SK-N-SH treated with all-trans-retinoic acid at 6 μM for 48 hours (cell line): Measurements from ENCODE around the gene USHBP1.
A peak's percentile ranks its signal among the peaks of the same experiment; 100 is the strongest.

Source experiments
- ATAC-seq: fragments of 200-7000 bp; cut with Tn5 transposase; 3 replicates; pipeline ENCODE4 v1.9.1; 2020; ENCODE audit warnings: mild to moderate bottlenecking, moderate library complexity
- ARNTL ChIP-seq: fragments of 450-650 bp; formaldehyde crosslinking; IDR thresholded peaks from 2 replicates; pipeline ENCODE4 v1.5.0; 2020; ENCODE audit warnings: low read depth, mild to moderate bottlenecking, moderate library complexity, borderline replicate concordance
- BACH2 ChIP-seq: fragments of 250-450 bp; sonication (Bioruptor Pico); IDR thresholded peaks from 2 replicates; pipeline ENCODE4 v1.9.0; 2021; ENCODE audit warnings: mild to moderate bottlenecking, borderline replicate concordance
- CREB5 ChIP-seq: fragments of 250-450 bp; sonication (Bioruptor Pico); IDR thresholded peaks from 2 replicates; pipeline ENCODE4 v1.5.1; 2020; ENCODE audit warnings: low read depth, mild to moderate bottlenecking, moderate library complexity
- CSDC2 ChIP-seq: fragments of 250-450 bp; sonication (Bioruptor Pico); IDR thresholded peaks from 2 replicates; pipeline ENCODE4 v1.5.0; 2020; ENCODE audit warnings: mild to moderate bottlenecking, moderate library complexity
- CSRNP3 ChIP-seq: fragments of 250-450 bp; sonication (Bioruptor Pico); IDR thresholded peaks from 2 replicates; pipeline ENCODE4 v1.5.1; 2021; ENCODE audit warnings: mild to moderate bottlenecking, moderate library complexity
- ESRRG ChIP-seq: fragments of 250-450 bp; sonication (Bioruptor Pico); IDR thresholded peaks from 2 replicates; pipeline ENCODE4 v1.6.1; 2021; ENCODE audit warnings: mild to moderate bottlenecking
- GLIS3 ChIP-seq: fragments of 250-450 bp; sonication (Bioruptor Pico); IDR thresholded peaks from 2 replicates; pipeline ENCODE4 v1.5.0; 2020; ENCODE audit warnings: mild to moderate bottlenecking, moderate library complexity
- OSR1 ChIP-seq: fragments of 250-450 bp; sonication (Bioruptor Pico); IDR thresholded peaks from 2 replicates; pipeline ENCODE4 v1.8.0; 2022; ENCODE audit warnings: moderate library complexity, mild to moderate bottlenecking, inconsistent platforms
- PATZ1 ChIP-seq: fragments of 250-450 bp; sonication (Bioruptor Pico); IDR thresholded peaks from 2 replicates; pipeline ENCODE4 v1.8.0; 2020; ENCODE audit warnings: mild to moderate bottlenecking, moderate library complexity, borderline replicate concordance
- POU6F1 ChIP-seq: fragments of 250-450 bp; sonication (Bioruptor Pico); IDR thresholded peaks from 2 replicates; pipeline ENCODE4 v1.8.0; 2021; ENCODE audit warnings: low read depth, mild to moderate bottlenecking, moderate library complexity, borderline replicate concordance
- PPARA ChIP-seq: fragments of 250-450 bp; sonication (Bioruptor Pico); IDR thresholded peaks from 2 replicates; pipeline ENCODE4 v1.5.0; 2020; ENCODE audit warnings: mild to moderate bottlenecking, borderline replicate concordance
- RARB ChIP-seq: fragments of 250-450 bp; sonication (Bioruptor Pico); IDR thresholded peaks from 2 replicates; pipeline ENCODE4 v1.8.0; 2021; ENCODE audit warnings: mild to moderate bottlenecking, moderate library complexity
- TSHZ2 ChIP-seq: fragments of 250-450 bp; sonication (Bioruptor Pico); IDR thresholded peaks from 2 replicates; pipeline ENCODE4 v1.5.0; 2020; ENCODE audit warnings: mild to moderate bottlenecking, moderate library complexity
- ZFP3 ChIP-seq: fragments of 250-450 bp; sonication (Bioruptor Pico); IDR thresholded peaks from 2 replicates; pipeline ENCODE4 v1.5.0; 2020; ENCODE audit warnings: mild to moderate bottlenecking, moderate library complexity
- ZFP30 ChIP-seq: fragments of 450-650 bp; formaldehyde crosslinking; IDR thresholded peaks from 2 replicates; pipeline ENCODE4 v1.5.0; 2022; ENCODE audit warnings: mild to moderate bottlenecking, moderate library complexity
- ZNF565 ChIP-seq: fragments of 450-650 bp; formaldehyde crosslinking; conservative IDR thresholded peaks from 2 replicates; pipeline ENCODE4 v1.5.0; 2020; ENCODE audit warnings: low read depth, mild to moderate bottlenecking, moderate library complexity
- ZNF70 ChIP-seq: fragments of 450-650 bp; formaldehyde crosslinking; IDR thresholded peaks from 2 replicates; pipeline ENCODE4 v1.5.0; 2020; ENCODE audit warnings: mild to moderate bottlenecking, moderate library complexity
- ZNF8 ChIP-seq: fragments of 450-650 bp; formaldehyde crosslinking; IDR thresholded peaks from 2 replicates; pipeline ENCODE4 v1.5.0; 2020; ENCODE audit warnings: mild to moderate bottlenecking, moderate library complexity

The USHBP1 gene

GRCh38 chr19:17303167-17303939 lies 38.8 kb upstream of the USHBP1 start, which contains the start of gene ABHD8:
TSS of gene ABHD8 (minus strand) at chr19:17303425. CDS start at chr19:17301616, 1,809 bp downstream.
- no peak for TF ChIP-seq PPARA (CRISPR knock-in tag)
- TF ChIP-seq ZFP3, result peak; percentile 99
- TF ChIP-seq ZNF70 (CRISPR knock-in tag), result 0 out of 2 replicates have a peak, but pooled peaks have one; percentile 26
- peak; percentile 86 for ATAC-seq

- TF ChIP-seq ZNF8, result no peak
- TF ChIP-seq RARB (CRISPR knock-in tag), result no peak
- no peak for TF ChIP-seq ESRRG (CRISPR knock-in tag)
- TF ChIP-seq ZFP30 (CRISPR knock-in tag), result no peak
- no peak for TF ChIP-seq PATZ1 (CRISPR knock-in tag)
- TF ChIP-seq ZNF70 (CRISPR knock-in tag), result no peak
- no peak for TF ChIP-seq CSDC2 (CRISPR knock-in tag)
- TF ChIP-seq ZNF565, result no peak
- no peak for TF ChIP-seq ARNTL (CRISPR knock-in tag)
- no peak for TF ChIP-seq CSRNP3
- no peak for TF ChIP-seq GLIS3 (CRISPR knock-in tag)
- TF ChIP-seq POU6F1, result no peak
- TF ChIP-seq BACH2 (CRISPR knock-in tag), result no peak
- TF ChIP-seq OSR1 (CRISPR knock-in tag), result no peak
- no peak for TF ChIP-seq TSHZ2 (CRISPR knock-in tag)
- ATAC-seq, result no peak
Observed at GRCh38 chr19:17302391-17303166, 38.0 kb upstream of the USHBP1 start.

GRCh38 chr19:17300992-17301619 lies 36.6 kb upstream of the USHBP1 start:
- TF ChIP-seq ZFP3 (no peak), ARNTL (CRISPR knock-in tag) (no peak), RARB (CRISPR knock-in tag) (no peak), CSRNP3 (no peak), CREB5 (CRISPR knock-in tag) (no peak)
- ATAC-seq, result no peak
